H1 (cell line): ENCODE results near the gene AMT. TPM values are rescaled to one million over a fixed set of nuclear protein-coding genes. Genes with fewer than 3 reads are reported as not detected.
A peak's percentile ranks its signal among the peaks of the same experiment; 100 is the strongest.

Source experiments
- CHD7 ChIP-seq: fragments of 300-600 bp; sonication (generic); IDR thresholded peaks from 2 replicates; pipeline ENCODE4 v1.7.1; 2012; ENCODE audit warnings: low read length, moderate library complexity, mild to moderate bottlenecking, inconsistent platforms; ENCODE audit not compliant: insufficient replicate concordance
- CTBP2 ChIP-seq: IDR thresholded peaks from 2 replicates; pipeline ENCODE4 v1.7.0; 2011; ENCODE audit warnings: borderline replicate concordance, mild to moderate bottlenecking, moderate library complexity, mixed read lengths, low read length; ENCODE audit not compliant: insufficient read depth, insufficient read length
- E2F6 ChIP-seq: IDR thresholded peaks from 2 replicates; pipeline ENCODE4 v1.6.1; 2012; ENCODE audit warnings: inconsistent platforms
- JUN ChIP-seq: IDR thresholded peaks from 2 replicates; pipeline ENCODE4 v1.6.1; 2011; ENCODE audit warnings: low read depth, mild to moderate bottlenecking, improper control_type of control experiment, low read length
- POLR2A ChIP-seq, 2 experiments: IDR thresholded peaks; 1 replicate in 1 of 2; 2 replicates in 1 of 2; pipeline ENCODE4 v1.6.1; 2011; ENCODE audit warnings: low read depth in 2 of 2, low read length in 2 of 2, mild to moderate bottlenecking in 2 of 2; ENCODE audit errors: control extremely low read depth in 1 of 2
- POU5F1 ChIP-seq: IDR thresholded peaks from 2 replicates; pipeline ENCODE4 v1.6.1; 2011; ENCODE audit warnings: low read depth, mild to moderate bottlenecking, low read length, moderate library complexity
- RXRA ChIP-seq: IDR thresholded peaks from 2 replicates; pipeline ENCODE4 v1.6.1; 2011; ENCODE audit warnings: low read depth, mild to moderate bottlenecking, low read length, moderate library complexity; ENCODE audit not compliant: insufficient read depth
- SRF ChIP-seq: IDR thresholded peaks from 2 replicates; pipeline ENCODE4 v1.6.1; 2011; ENCODE audit warnings: mild to moderate bottlenecking, low read depth, low read length, moderate library complexity
- TAF1 ChIP-seq: IDR thresholded peaks from 2 replicates; pipeline ENCODE4 v1.6.1; 2011; ENCODE audit warnings: mild to moderate bottlenecking, low read depth, low read length
- TAF7 ChIP-seq: optimal IDR thresholded peaks from 2 replicates; pipeline ENCODE3; 2011; ENCODE audit warnings: low read depth, mild to moderate bottlenecking, inconsistent platforms, low read length, moderate library complexity, borderline replicate concordance
- TBP ChIP-seq: IDR thresholded peaks from 2 replicates; pipeline ENCODE4 v1.6.1; 2011; ENCODE audit warnings: low read depth, low read length, improper control_type of control experiment
- polyA plus RNA-seq, 7 experiments: library from polyadenylated mRNA; depleted of rRNA in 3 of 7; stranded (reverse) in 5 of 7; unstranded in 2 of 7; fragments of >200 nt in 5 of 7; fragments of 200-250 nt in 2 of 7; gene quantifications; 1 replicate in 5 of 7; 2 replicates in 1 of 7; 4 replicates in 1 of 7; pipeline versions ENCODE4 v1.2.1 to v1.2.3, GENCODE V29; 2011 to 2013; ENCODE audit warnings: missing spikeins in 2 of 7, mixed read lengths in 2 of 7
- total RNA-seq: library from RNA; stranded (reverse); fragmentation: NEBNext Ultra II Directional; extraction: Animal tissue kit (Norgen Biotek cat#: 25700); gene quantifications from 2 replicates; pipeline ENCODE4 v1.2.1, GENCODE V29; 2021

The AMT gene
- total and polyA plus RNA-seq, 2 of the 8 experiments (the other 6 are each of a cell fraction or from before 2014, with no cell fraction given) = 46.5 to 92.4 TPM

GRCh38 chr3:49411968-49412631 lies 10.2 kb downstream of the AMT start, which contains the start of the genes RHOA and TCTA (continued):
- no peak for TF ChIP-seq CHD7
- no peak for TF ChIP-seq CTBP2
- TF ChIP-seq TAF7 = peak; percentile 69
- TF ChIP-seq POU5F1 = no peak
- TF ChIP-seq JUN = no peak
- peak; percentile 89 for TF ChIP-seq TAF1
- TF ChIP-seq SRF = no peak
- TF ChIP-seq TBP = peak; percentile 97
- no peak for TF ChIP-seq RXRA
- peak; percentile 95 to 99 for TF ChIP-seq POLR2A (IDR thresholded peaks at IDR 0.05; ENCODE audit: control extremely low read depth in 1 of 2, low read depth in 2 of 2, low read length in 2 of 2)
- TF ChIP-seq E2F6 = no peak
